GM18870 (cell line): ENCODE data around the gene GREM1.

Experiments used
- ATAC-seq: cut with Tn5 transposase; IDR thresholded peaks from one replicate; pipeline ENCODE4 v1.9.1; 2021; ENCODE audit warnings: moderate library complexity; ENCODE audit not compliant: unreplicated experiment

GREM1 gene

GRCh38 chr15:32717426-32718226 lies at the start of gene GREM1:
Gene GREM1 (plus strand): TSS chr15:32718004. CDS start chr15:32730691, 12,687 bp downstream.
- ATAC-seq, result no peak

DNA sequence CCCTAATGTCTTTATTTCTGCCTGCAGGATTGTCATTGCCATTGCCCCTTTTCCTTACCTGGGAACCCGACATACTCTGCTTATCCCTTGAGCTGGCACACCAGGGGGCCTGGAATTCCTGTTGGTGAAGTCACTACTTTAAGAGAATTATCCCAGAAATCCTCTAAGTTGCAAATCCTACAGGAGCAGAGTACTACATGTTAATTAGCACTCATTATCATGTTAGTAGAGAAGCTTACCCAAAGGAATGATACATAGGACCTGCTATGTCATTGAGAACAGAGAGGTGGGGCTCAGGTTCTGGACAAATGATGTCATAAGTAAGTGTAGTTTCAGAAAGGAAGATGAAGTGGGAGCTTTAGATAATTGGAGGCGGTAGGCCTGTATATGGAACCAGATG lies 48.9 kb upstream of the GREM1 start:
- no peak for ATAC-seq

- no peak for ATAC-seq
These were observed 47.8 kb upstream of the GREM1 start for GRCh38 chr15:32669896-32670611.

GRCh38 chr15:32670623-32671022 lies 47.2 kb upstream of the GREM1 start:
- ATAC-seq, result no peak

DNA sequence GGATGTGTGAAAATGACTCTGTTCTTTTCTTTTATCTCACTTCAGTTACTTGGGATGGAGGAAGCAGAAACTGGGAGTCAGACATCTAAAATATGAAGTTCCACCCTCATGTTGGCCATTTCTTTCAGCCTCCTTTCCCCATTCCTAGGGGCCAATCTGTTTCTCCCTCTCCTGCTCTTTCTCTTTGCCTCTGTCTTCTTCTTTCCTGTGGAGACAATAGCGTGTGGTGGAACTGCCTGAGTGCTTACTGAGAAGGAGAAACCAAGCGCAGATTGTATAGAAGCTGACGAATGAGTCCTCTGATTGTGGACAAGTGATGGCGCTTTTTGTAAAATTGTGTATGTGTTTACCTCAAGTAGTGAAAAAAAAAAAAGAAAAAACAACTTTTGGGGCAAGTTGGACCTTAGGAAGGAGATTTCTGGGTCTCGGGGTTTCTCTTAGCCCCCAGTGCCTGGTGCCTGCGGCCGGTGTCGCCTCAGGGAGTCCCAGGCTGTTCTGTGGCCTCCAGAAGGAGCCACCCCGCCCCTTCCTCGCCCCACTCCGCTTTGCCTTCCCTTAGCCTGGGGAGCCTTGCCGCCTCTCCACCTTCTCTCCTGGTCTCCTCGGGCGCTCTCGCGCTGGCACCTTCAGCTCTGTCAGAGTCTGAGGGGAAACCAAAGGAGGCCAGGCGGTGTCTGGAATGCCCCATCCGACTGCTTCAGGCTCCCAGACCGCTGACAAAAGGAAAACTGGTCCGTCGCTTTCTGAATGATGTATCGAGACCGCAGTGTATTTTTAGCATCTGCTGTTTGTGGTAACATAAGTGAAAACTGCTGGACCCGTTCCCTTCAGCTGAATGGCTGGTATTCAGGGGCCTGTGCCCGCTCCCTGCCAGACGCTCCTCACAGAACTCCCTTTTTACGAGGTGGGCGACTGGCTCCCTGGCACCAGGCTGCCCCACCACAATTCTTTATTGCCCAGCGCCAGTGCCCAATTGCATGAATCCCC lies 46.2 kb upstream of the GREM1 start:
- no peak for ATAC-seq

- ATAC-seq, result no peak
These were observed 43.1 kb upstream of the GREM1 start for GRCh38 chr15:32674681-32675080.

DNA sequence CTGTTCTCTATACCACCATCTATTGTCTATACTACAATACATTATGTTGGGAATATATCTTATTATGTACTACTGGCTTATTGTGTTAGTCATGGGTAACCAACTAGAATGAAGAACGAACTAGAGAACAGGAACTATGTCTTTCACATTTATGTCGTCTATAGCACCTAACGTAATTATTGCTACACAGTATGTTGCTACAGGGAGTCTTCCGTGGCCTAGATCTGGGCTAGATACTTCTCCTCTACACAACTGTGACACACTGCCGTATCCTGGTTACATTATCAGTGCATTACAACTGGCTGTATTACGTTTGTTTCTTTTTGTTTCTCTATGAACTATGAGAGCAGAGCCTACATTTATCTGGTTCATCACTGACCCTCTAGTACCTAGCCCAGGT lies 42.3 kb upstream of the GREM1 start:
- no peak for ATAC-seq

DNA sequence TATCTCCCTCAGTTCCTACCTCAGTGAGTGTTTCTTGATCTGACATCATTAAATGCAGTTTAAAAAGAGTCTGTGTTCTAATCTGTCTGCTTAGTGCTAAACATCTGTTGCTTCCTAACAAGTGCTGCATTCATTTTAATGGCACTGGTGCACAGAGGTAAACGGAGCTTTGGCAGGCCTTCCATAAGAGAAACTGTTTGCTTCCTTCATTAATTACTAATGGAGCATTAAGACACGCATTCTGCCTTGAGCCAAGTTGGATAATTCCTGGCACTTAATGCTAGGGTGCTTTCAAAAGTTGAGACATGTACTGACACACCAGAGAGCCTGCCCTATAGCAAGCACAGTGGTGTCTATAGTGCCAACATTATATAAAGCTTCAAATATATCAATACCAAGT lies 41.6 kb upstream of the GREM1 start:
- ATAC-seq, result no peak

DNA sequence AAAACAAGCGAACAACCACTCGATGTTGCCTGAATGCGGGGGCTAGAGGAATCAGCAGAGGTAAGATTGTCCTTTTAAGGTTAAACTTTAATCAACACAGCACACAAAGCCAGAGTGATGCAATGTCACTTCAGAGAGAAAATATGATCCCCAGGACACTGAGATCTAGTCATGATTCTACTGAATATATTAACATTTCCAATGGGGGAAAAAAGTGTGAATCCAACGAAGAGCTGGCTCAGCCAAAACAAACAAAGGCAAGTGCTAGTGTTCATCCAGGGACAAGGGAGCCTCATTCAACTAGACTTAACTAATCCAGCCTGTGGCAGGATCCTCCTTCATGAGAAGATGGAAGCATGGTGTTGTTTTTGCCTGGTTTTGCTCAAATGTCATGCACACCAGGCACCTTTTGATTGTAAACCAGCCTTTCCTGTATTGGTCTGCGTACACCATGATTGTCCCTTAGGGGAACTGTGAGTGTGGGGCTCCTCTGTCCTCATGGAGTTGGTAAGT lies 40.5 kb upstream of the GREM1 start:
- no peak for ATAC-seq

DNA sequence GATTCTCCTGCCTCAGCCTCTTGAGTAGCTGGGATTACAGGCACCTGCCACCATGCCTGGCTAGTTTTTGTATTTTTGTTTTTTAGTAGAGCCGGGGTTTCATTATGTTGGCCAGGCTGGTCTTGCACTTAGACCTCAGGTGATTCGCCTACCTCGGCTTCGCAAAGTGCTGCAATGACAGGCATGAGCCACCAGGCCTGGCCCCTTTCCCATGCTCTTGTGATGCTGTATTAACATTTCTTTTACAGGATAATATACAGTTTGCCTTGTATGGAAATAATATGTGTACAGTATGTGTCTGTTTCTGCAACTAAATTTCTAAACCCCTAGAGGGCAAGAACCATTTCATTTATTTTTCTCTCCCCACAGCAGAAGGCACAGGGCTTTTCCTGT lies 38.5 kb upstream of the GREM1 start:
- ATAC-seq, result no peak

GRCh38 chr15:32682569-32682968 lies 35.2 kb upstream of the GREM1 start:
- ATAC-seq, result no peak

- ATAC-seq, result no peak
These were observed 34.7 kb upstream of the GREM1 start for GRCh38 chr15:32682977-32683630.

- ATAC-seq, result no peak
These were observed 33.8 kb upstream of the GREM1 start for GRCh38 chr15:32683906-32684584.

- no peak for ATAC-seq
These were observed 32.2 kb upstream of the GREM1 start for GRCh38 chr15:32685576-32685975.

GRCh38 chr15:32687556-32687955 lies 30.2 kb upstream of the GREM1 start:
- ATAC-seq, result no peak

DNA sequence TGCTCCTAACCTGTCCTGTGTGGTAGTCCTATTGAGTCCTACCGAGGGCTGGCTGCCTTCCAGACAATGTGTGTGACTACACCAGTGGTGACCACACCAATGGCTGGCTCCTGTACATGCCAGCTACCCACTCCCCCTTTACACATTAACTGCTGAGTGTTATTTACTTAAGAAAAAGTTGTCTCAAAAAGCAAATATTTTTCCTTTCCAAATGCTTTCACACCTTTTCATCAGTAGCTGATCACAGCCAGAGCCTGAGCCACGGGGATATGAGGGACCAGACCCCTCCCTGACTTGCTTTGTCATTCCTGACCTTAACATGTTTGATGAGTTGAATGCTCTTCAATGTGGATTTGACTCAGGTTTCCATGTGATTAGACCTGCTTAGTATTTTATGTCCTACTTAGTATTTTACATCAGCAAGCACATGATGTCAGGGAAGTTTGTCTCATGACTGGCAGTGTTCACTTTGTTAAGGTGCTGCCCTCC lies 29.6 kb upstream of the GREM1 start:
- ATAC-seq, result no peak

DNA sequence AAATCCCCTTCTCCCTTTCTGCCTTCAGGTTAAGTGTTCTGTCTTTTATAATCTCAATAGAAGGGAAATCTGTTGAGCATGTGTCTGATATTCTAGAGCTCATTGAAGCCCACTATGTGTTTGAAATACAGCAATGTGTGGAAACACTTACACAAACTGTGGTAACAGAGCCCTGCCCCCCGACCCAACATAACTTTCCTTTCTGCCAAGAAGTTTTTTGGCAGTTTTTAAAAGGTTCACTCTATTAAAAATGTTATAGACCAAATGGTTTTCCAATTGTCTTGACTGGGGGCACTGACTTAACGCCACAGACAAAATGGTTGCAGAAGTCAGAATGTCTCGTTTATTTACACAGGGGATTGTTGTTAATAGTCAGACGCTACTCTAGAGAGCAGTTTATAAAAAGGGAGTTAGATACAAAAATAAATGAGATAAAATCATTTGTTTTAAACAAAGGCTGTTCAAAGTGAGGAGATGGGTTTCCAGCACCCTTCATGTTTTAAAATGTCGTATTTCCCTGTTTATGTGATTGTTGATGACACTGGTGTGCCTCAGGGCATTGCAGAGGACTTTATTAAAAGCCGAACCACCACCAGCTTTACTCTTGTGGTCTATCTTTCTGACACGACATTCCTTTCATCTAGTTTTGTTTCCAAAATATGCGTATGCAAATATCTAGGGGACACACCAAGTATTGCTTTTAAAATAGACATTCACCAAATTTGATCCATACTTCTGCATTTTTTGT lies 26.7 kb upstream of the GREM1 start:
- ATAC-seq, result no peak

DNA sequence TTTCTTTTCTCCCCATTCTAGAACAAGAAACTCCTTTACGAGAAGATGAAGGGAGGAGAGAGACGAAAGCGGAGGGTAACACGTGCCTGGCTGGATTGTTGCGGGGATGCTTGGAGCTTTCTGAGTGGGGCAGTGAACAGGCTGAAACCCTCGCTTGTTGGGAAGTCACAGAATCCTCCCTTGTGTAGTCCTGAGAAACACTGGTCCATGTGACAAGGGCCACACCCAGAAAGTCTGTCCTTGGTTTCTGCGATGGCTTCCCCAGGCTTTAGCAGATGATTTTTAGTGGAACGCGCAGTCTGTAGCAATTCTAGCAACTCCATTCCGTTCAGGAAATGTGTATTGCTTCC lies 26.1 kb upstream of the GREM1 start:
- no peak for ATAC-seq

DNA sequence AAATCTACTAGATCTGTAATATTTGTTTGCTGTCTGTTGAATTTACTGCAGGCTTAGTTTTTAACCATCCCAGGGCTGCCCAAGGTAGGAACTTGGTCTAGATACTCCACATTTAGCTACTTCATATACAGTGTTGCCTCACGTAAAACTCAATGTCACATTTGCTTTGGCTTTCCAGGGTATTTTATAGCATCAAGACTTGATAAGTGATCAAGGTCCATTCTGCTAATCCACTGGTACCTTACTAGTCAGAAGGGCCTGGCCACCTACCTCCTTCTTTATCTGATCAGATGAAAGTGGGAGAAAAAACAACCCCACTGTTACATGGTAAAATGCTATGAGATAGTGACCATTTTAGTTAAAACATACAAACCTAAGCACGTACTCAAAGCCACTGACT lies 25.5 kb upstream of the GREM1 start:
- no peak for ATAC-seq
